Measurements from ENCODE around the gene ZFYVE19.

ZFYVE19 gene

DNA sequence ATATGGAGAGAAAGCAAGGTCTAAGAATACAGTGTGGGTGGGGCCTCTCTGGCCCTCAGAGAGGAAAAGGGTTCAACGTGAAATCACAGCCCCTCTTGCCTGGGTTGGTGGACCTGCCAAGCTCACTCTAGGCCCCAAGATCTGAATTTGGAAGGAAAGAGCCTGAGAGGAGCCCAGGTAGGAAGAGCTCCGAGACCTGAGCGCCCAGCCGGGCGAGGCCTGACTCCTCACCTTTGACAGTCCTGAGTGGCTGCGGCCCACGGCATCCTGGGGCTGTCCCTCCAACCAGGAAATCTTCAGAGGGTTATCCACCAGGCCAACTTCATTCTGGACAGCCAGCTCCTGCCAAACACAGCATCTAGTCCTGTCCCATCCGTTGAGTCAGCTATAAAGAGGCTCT, 33.4 kb upstream of the ZFYVE19 start:
- no peak for TF ChIP-seq CEBPB (IDR thresholded peaks at IDR 0.05)
- TF ChIP-seq, protein P1, sequence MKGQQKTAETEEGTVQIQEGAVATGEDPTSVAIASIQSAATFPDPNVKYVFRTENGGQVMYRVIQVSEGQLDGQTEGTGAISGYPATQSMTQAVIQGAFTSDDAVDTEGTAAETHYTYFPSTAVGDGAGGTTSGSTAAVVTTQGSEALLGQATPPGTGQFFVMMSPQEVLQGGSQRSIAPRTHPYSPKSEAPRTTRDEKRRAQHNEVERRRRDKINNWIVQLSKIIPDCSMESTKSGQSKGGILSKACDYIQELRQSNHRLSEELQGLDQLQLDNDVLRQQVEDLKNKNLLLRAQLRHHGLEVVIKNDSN (IDR thresholded peaks at IDR 0.05) = no peak
- TF ChIP-seq TAF1 (IDR thresholded peaks at IDR 0.05; ENCODE audit: low read depth) = no peak
- TF ChIP-seq ZBTB7A (IDR thresholded peaks at IDR 0.05; ENCODE audit: low read depth) = no peak
- TF ChIP-seq YY1 (IDR thresholded peaks at IDR 0.05; ENCODE audit: low read depth) = no peak
- TF ChIP-seq FOXM1 (IDR thresholded peaks at IDR 0.05; ENCODE audit: borderline replicate concordance, low read depth) = no peak
- no peak for TF ChIP-seq EP300 (IDR thresholded peaks at IDR 0.05; ENCODE audit: borderline replicate concordance)
- no peak for TF ChIP-seq CREB1 (IDR thresholded peaks at IDR 0.05; ENCODE audit: low read depth)
- no peak for TF ChIP-seq NFIC (IDR thresholded peaks at IDR 0.05)
- no peak for TF ChIP-seq TCF12 (IDR thresholded peaks at IDR 0.05; ENCODE audit: low read depth)
- TF ChIP-seq EGR1 (IDR thresholded peaks at IDR 0.05) = no peak
- TF ChIP-seq RAD21 (IDR thresholded peaks at IDR 0.05; ENCODE audit: low read depth) = no peak
- TF ChIP-seq, protein P2, sequence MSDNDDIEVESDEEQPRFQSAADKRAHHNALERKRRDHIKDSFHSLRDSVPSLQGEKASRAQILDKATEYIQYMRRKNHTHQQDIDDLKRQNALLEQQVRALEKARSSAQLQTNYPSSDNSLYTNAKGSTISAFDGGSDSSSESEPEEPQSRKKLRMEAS (IDR thresholded peaks at IDR 0.05) = no peak
- no peak for TF ChIP-seq TEAD4 (IDR thresholded peaks at IDR 0.05)
- TF ChIP-seq, protein P3, sequence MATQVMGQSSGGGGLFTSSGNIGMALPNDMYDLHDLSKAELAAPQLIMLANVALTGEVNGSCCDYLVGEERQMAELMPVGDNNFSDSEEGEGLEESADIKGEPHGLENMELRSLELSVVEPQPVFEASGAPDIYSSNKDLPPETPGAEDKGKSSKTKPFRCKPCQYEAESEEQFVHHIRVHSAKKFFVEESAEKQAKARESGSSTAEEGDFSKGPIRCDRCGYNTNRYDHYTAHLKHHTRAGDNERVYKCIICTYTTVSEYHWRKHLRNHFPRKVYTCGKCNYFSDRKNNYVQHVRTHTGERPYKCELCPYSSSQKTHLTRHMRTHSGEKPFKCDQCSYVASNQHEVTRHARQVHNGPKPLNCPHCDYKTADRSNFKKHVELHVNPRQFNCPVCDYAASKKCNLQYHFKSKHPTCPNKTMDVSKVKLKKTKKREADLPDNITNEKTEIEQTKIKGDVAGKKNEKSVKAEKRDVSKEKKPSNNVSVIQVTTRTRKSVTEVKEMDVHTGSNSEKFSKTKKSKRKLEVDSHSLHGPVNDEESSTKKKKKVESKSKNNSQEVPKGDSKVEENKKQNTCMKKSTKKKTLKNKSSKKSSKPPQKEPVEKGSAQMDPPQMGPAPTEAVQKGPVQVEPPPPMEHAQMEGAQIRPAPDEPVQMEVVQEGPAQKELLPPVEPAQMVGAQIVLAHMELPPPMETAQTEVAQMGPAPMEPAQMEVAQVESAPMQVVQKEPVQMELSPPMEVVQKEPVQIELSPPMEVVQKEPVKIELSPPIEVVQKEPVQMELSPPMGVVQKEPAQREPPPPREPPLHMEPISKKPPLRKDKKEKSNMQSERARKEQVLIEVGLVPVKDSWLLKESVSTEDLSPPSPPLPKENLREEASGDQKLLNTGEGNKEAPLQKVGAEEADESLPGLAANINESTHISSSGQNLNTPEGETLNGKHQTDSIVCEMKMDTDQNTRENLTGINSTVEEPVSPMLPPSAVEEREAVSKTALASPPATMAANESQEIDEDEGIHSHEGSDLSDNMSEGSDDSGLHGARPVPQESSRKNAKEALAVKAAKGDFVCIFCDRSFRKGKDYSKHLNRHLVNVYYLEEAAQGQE (IDR thresholded peaks at IDR 0.05; ENCODE audit: low read depth) = no peak

DNA sequence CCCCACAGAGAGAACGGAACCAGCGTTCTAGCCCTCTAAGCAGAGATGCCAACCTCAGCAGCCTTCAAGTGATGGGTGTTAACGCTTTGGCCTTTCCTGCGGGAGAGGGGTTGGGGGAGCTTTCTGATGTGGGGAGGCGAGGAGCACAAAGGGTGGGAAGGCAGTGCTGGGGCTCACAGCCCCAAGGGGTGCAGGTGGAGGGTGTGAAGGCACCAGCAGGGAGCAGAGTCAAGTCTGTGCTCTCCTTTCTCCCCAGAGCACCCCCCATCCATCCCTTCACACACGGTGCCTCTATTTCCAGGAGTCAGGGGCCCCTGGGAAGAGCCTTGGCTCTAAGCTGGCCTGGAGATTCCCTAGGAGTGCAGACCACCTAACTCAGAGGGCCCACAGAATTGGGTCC, 33.0 kb upstream of the ZFYVE19 start:
- TF ChIP-seq NFIC (IDR thresholded peaks at IDR 0.05) = no peak
- TF ChIP-seq CEBPB (IDR thresholded peaks at IDR 0.05) = no peak

DNA sequence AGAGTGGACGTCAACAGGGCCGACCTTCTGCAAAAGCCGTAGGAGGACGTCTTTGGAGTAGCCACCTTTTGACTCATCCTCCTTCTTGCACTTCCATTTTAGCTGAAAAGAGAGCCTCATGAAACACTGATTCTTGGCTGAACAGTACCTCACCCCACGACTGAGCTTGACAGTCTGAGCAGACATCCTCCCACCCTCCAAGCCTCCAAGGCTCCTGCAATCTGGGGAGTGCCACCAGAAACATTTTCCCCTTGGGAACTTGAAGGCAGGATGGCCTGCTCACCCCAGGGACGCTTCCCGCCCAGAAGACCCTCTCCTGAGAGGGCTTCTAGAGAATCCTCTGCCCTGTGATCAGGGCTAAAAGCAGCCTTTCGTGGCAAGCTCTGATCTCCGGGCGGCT, 31.9 kb upstream of the ZFYVE19 start:
- TF ChIP-seq, protein P3 (IDR thresholded peaks at IDR 0.05; ENCODE audit: low read depth) = no peak
- TF ChIP-seq ZBTB7A (IDR thresholded peaks at IDR 0.05; ENCODE audit: low read depth) = no peak
- TF ChIP-seq CEBPB (IDR thresholded peaks at IDR 0.05) = no peak
- no peak for TF ChIP-seq RAD21 (IDR thresholded peaks at IDR 0.05; ENCODE audit: low read depth)
- no peak for TF ChIP-seq EGR1 (IDR thresholded peaks at IDR 0.05)
- TF ChIP-seq, protein P1 (IDR thresholded peaks at IDR 0.05) = no peak
- TF ChIP-seq, protein P2 (IDR thresholded peaks at IDR 0.05) = no peak

DNA sequence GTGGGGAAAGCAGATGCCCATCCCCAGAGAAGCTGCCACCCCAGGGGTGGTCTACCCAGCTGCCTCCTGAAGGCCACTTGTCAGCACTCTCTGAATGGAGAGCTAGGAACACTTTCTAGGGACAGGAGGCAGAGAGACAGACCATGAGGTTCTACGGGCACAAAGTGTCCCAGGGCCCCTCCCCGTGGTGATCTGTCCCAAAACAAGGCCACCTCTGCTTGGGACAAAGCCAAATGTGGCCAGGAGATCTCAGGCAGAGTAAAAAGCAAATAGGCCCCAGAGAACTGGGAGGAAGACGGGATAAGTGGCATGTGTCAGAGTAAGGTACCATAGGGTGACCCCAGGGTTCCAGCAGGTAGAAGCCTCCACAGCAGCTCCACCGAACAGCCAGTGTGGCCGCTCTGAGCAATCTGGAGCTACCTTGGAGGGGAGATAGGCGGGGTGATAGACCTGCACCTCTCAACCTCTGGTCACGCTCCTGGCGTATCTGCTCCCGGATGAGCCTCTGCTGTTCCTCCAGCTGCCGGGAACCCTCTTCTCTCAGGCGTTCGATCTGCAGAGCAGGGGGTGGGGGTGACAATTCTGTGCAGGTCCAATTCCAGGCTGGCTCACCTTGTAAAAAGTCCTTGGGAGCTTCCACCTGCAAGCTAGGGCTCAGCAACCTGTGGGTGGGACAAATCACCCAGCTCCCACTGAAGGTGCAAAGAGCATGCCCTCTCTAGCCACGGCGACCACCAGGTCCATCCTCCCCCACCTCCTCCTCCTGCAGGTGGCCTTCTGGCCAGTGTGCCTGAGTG, 31.0 kb upstream of the ZFYVE19 start:
- TF ChIP-seq EGR1 (IDR thresholded peaks at IDR 0.05) (no peak), RAD21 (IDR thresholded peaks at IDR 0.05; ENCODE audit: low read depth) (no peak), ZBTB7A (IDR thresholded peaks at IDR 0.05; ENCODE audit: low read depth) (no peak), TEAD4 (IDR thresholded peaks at IDR 0.05) (no peak), CREB1 (IDR thresholded peaks at IDR 0.05; ENCODE audit: low read depth) (no peak), YY1 (IDR thresholded peaks at IDR 0.05; ENCODE audit: low read depth) (no peak), NFIC (IDR thresholded peaks at IDR 0.05) (no peak), CEBPB (IDR thresholded peaks at IDR 0.05) (no peak), TCF12 (IDR thresholded peaks at IDR 0.05; ENCODE audit: low read depth) (no peak), TAF1 (IDR thresholded peaks at IDR 0.05; ENCODE audit: low read depth) (no peak), EP300 (IDR thresholded peaks at IDR 0.05; ENCODE audit: borderline replicate concordance) (no peak), FOXM1 (IDR thresholded peaks at IDR 0.05; ENCODE audit: borderline replicate concordance, low read depth) (no peak)
- TF ChIP-seq, protein P1 (IDR thresholded peaks at IDR 0.05) = no peak
- TF ChIP-seq, protein P2 (IDR thresholded peaks at IDR 0.05) = no peak
- TF ChIP-seq, protein P3 (IDR thresholded peaks at IDR 0.05; ENCODE audit: low read depth) = no peak

Data from Ishikawa (cell line).